GM18502 (cell line): Measurements from ENCODE around the gene PEX5.
"Not testable (repeated sequence)": the region's sequence is repeated elsewhere in the genome, so short reads cannot be mapped to it uniquely, and the experiment has no call there.

Experiments
- ATAC-seq: cut with Tn5 transposase; IDR thresholded peaks from one replicate; pipeline ENCODE4 v1.9.1; 2021; ENCODE audit warnings: mild to moderate bottlenecking; ENCODE audit not compliant: unreplicated experiment, poor library complexity

The PEX5 gene

GRCh38 chr12:7158781-7159609, 30.5 kb upstream of the PEX5 start:
- no peak for ATAC-seq

- no peak for ATAC-seq
Measured at GRCh38 chr12:7160183-7160582, 29.3 kb upstream of the PEX5 start.

GRCh38 chr12:7161327-7161726, 28.2 kb upstream of the PEX5 start:
- ATAC-seq = no peak

- ATAC-seq = no peak
Measured at GRCh38 chr12:7161811-7162210, 27.7 kb upstream of the PEX5 start.

- ATAC-seq = no peak
Measured at GRCh38 chr12:7162691-7163114, 26.8 kb upstream of the PEX5 start.

- ATAC-seq = no peak
Measured at GRCh38 chr12:7169951-7170350, 19.5 kb upstream of the PEX5 start.

GRCh38 chr12:7171854-7172253, 17.6 kb upstream of the PEX5 start:
- ATAC-seq = no peak

GRCh38 chr12:7175493-7175892, 14.0 kb upstream of the PEX5 start:
- ATAC-seq = no peak

- ATAC-seq = no peak
Measured at GRCh38 chr12:7176595-7176994, 12.9 kb upstream of the PEX5 start.

- ATAC-seq = no peak
Measured at GRCh38 chr12:7178481-7178880, 11.0 kb upstream of the PEX5 start.

GRCh38 chr12:7180685-7181084, 8.8 kb upstream of the PEX5 start:
- ATAC-seq = no peak

- ATAC-seq = not testable (repeated sequence)
Measured at GRCh38 chr12:7186058-7186457, 3.4 kb upstream of the PEX5 start.

GRCh38 chr12:7188562-7189397, 706 bp upstream of the PEX5 start:
- ATAC-seq = peak; percentile 36

- no peak for ATAC-seq
Measured at GRCh38 chr12:7190268-7191055, 976 bp downstream of the PEX5 start.

GRCh38 chr12:7193674-7194073, 4.2 kb downstream of the PEX5 start:
- ATAC-seq = no peak

GRCh38 chr12:7197841-7198240, 8.4 kb downstream of the PEX5 start:
- no peak for ATAC-seq

- no peak for ATAC-seq
Measured at GRCh38 chr12:7203109-7203508, 13.6 kb downstream of the PEX5 start.

- ATAC-seq = no peak
Measured at GRCh38 chr12:7205091-7205490, 15.6 kb downstream of the PEX5 start.

GRCh38 chr12:7206691-7207090, 17.2 kb downstream of the PEX5 start:
- ATAC-seq = no peak

GRCh38 chr12:7207866-7208625, 18.6 kb downstream of the PEX5 start:
- ATAC-seq = no peak
